Testis (tissue), 3 donors: Measurements from ENCODE around the gene FBXL15. TPM values are rescaled to one million over a fixed set of nuclear protein-coding genes. Genes with fewer than 3 reads are reported as not detected.

ENCODE experiments used
- DNase-seq: peaks from one replicate; pipeline ENCODE4 v3.0.0-alpha.2; 2019
- H3K27ac ChIP-seq, 2 donors: fragments of 200-600 bp; sonication (generic); one replicate each; pipeline ENCODE4 v1.5.1; 2019
- H3K27me3 ChIP-seq: fragments of 200-600 bp; sonication (generic); one replicate; pipeline ENCODE4 v1.5.1; 2019
- H3K36me3 ChIP-seq: fragments of 200-600 bp; sonication (generic); one replicate; pipeline ENCODE4 v1.5.1; 2017; ENCODE audit warnings: low read depth; ENCODE audit errors: missing control alignments
- H3K4me1 ChIP-seq: fragments of 200-600 bp; sonication (generic); one replicate; pipeline ENCODE4 v1.5.1; 2019
- H3K4me3 ChIP-seq, 2 donors: fragments of 200-600 bp; sonication (generic); one replicate each; pipeline ENCODE4 v1.5.1; 2017 to 2019
- H3K9me3 ChIP-seq: fragments of 200-600 bp; sonication (generic); one replicate; pipeline ENCODE4 v1.5.1; 2017
- CTCF ChIP-seq, 3 experiments: fragments of 450-650 bp in 2 of 3; fragments of 200-600 bp in 1 of 3; sonication (generic) in 1 of 3; IDR thresholded peaks; one replicate each; pipeline ENCODE4 v1.5.1; 2016 to 2019; ENCODE audit warnings: antibody characterized with exemption in 3 of 3, mild to moderate bottlenecking in 2 of 3, moderate library complexity in 1 of 3
- POLR2A ChIP-seq: fragments of 450-650 bp; IDR thresholded peaks from one replicate; pipeline ENCODE4 v1.6.1; 2017; ENCODE audit warnings: antibody characterized with exemption, mild to moderate bottlenecking, moderate library complexity
- WGBS, 2 donors: methylation state at CpG; one replicate each; pipeline ENCODE4 v1.1.5; 2018; 5-methylcytosine and 5-hydroxymethylcytosine counted together
- intact Hi-C: fragments of 100-400 bp; cut with DNase I; formaldehyde crosslinking; loops from one replicate; pipeline ENCODE4 v1.15.1; 2023; ENCODE audit warnings: low total_unique reads
- polyA plus RNA-seq: library from polyadenylated mRNA; stranded (reverse); fragments of 350-450 nt; fragmentation: Illumina TruSeq; extraction: RNeasy Lipid Tissue Mini Kit (QIAGEN cat#74804); gene quantifications from one replicate; pipeline ENCODE4 v1.2.3, GENCODE V29; 2014; ENCODE audit warnings: low read depth, low replicate concordance; ENCODE audit not compliant: insufficient read depth
- total RNA-seq, 2 donors: library from RNA; depleted of rRNA; stranded (reverse); fragments of >200 nt; gene quantifications; one replicate each; pipeline ENCODE4 v1.2.3, GENCODE V29; 2016

The FBXL15 gene
- total and polyA plus RNA-seq, 3 donors from 2014 or later: 9.2 to 32.2 (median 28.9) TPM

DNA sequence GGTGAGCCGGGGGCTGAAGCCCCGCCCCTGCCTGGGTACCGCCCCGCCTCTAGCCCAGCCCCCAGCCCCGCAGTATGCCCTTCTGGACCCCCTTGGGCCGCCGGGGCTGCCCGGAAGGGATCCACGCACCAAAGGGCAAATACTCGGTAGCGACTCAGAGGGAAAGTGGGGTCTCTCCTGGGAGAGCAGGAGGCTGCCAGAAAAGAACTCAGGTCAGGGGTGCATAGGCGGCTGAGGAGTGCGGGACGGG lies 796 bp downstream of the FBXL15 start:
- intact Hi-C loops: loop anchor here (10.0 kb wide), 2 partner anchors 53 to 163 kb away; no protein-coding TSS in a partner anchor
- H3K4me1 ChIP-seq: peaks cover 23% of the 10 kb centered on the region
- no peak for DNase-seq
- 0% methylated on average over 3 to 8 of the region's 14 CpGs for WGBS, 2 donors
- no peaks in the 10 kb centered on the region for H3K9me3 ChIP-seq
- no peaks in the 10 kb centered on the region for H3K27me3 ChIP-seq
- no peaks in the 10 kb centered on the region for H3K36me3 ChIP-seq
- H3K27ac ChIP-seq: peak overlapping the region; percentile 74 to 80
- H3K4me3 ChIP-seq: peak overlapping the region; percentile 80 to 96
- TF ChIP-seq POLR2A (no peak), CTCF (IDR thresholded peaks at IDR 0.05) (no peak)

- no peak for TF ChIP-seq CTCF (IDR thresholded peaks at IDR 0.05)
- no peak for TF ChIP-seq POLR2A
- Histone ChIP-seq H3K4me3 (peak overlapping the region; percentile 80 to 96), H3K27ac (peak overlapping the region; percentile 74 to 80), H3K4me1 (peaks cover 23% of the 10 kb centered on the region), H3K36me3 (no peaks in the 10 kb centered on the region), H3K27me3 (no peaks in the 10 kb centered on the region), H3K9me3 (no peaks in the 10 kb centered on the region)
- WGBS, 2 donors: 0% methylated on average over 27 to 35 of the region's 62 CpGs
- peak; percentile 48 for DNase-seq
- intact Hi-C loops: loop anchor here (10.0 kb wide), 2 partner anchors 53 to 163 kb away; no protein-coding TSS in a partner anchor
Measured at GRCh38 chr10:102421757-102422512, 1.3 kb downstream of the FBXL15 start.

- peaks cover 23% of the 10 kb centered on the region for H3K4me1 ChIP-seq
- DNase-seq: peak; percentile 81
- H3K4me3 ChIP-seq: peak overlapping the region; percentile 80 to 96
- H3K27me3 ChIP-seq: no peaks in the 10 kb centered on the region
- H3K36me3 ChIP-seq: no peaks in the 10 kb centered on the region
- WGBS, 2 donors: 2 to 7% methylated on average over 24 to 28 of the region's 28 CpGs
- peak; percentile 64 to 70 (median 66) for TF ChIP-seq CTCF (IDR thresholded peaks at IDR 0.05)
- no peak for TF ChIP-seq POLR2A
- intact Hi-C loops: loop anchor here (10.0 kb wide), 2 partner anchors 52 to 162 kb away; no protein-coding TSS in a partner anchor
- H3K9me3 ChIP-seq: no peaks in the 10 kb centered on the region
- peak overlapping the region; percentile 74 to 80 for H3K27ac ChIP-seq
Measured at GRCh38 chr10:102422545-102423129, 2.0 kb downstream of the FBXL15 start.

DNA sequence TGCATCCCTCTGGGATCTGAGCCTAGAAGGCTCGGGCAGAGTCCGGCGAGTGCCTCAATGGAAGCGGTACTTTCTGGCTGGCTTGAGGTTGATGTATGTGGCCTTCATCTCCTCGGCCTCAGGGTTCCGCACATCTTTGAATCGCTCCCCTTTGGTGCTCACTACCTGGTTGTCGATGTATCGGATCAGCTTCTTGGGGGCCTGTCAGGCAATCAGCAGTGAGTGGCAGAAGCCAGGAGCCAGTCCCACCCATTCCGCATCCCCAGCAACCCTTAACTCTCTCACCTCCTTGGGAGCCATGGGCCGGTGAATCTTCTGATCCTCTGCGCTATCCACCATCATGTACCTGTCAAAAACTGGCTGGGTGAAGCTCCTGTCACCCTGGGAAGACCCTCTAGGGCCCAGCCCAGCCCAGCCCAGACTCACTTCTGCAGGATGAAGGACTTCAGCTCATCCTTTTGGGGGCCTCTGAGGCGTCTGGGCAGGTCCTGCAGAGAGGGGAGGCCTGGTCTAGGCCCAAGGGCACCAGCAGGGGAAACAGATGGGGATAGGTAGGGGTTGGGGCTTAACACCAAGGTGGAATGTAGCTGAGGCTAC lies 2.8 kb downstream of the FBXL15 start:
- 80 to 91% methylated on average over 1 to 13 of the region's 13 CpGs for WGBS, 2 donors
- H3K27ac ChIP-seq: no peak overlapping the region

More for the DNA sequence above, 2.8 kb downstream of the FBXL15 start:
- intact Hi-C loops: loop anchor here (10.0 kb wide), 2 partner anchors 51 to 161 kb away; no protein-coding TSS in a partner anchor
- Histone ChIP-seq H3K4me1 (peaks cover 23% of the 10 kb centered on the region), H3K36me3 (no peaks in the 10 kb centered on the region), H3K27me3 (no peaks in the 10 kb centered on the region), H3K4me3 (no peak overlapping the region), H3K9me3 (no peaks in the 10 kb centered on the region)
- no peak for DNase-seq
- TF ChIP-seq CTCF (IDR thresholded peaks at IDR 0.05) (no peak), POLR2A (no peak)
